Measurements from ENCODE around the gene ATG16L2. TPM values are rescaled to one million over a fixed set of nuclear protein-coding genes. Genes with fewer than 3 reads are reported as not detected.

ATG16L2 gene
- total RNA-seq, 3 donors from 2014 or later, result 37.7 to 64.3 (median 52.5) TPM

- TF ChIP-seq, protein P1, sequence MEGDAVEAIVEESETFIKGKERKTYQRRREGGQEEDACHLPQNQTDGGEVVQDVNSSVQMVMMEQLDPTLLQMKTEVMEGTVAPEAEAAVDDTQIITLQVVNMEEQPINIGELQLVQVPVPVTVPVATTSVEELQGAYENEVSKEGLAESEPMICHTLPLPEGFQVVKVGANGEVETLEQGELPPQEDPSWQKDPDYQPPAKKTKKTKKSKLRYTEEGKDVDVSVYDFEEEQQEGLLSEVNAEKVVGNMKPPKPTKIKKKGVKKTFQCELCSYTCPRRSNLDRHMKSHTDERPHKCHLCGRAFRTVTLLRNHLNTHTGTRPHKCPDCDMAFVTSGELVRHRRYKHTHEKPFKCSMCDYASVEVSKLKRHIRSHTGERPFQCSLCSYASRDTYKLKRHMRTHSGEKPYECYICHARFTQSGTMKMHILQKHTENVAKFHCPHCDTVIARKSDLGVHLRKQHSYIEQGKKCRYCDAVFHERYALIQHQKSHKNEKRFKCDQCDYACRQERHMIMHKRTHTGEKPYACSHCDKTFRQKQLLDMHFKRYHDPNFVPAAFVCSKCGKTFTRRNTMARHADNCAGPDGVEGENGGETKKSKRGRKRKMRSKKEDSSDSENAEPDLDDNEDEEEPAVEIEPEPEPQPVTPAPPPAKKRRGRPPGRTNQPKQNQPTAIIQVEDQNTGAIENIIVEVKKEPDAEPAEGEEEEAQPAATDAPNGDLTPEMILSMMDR (IDR thresholded peaks at IDR 0.05), result no peak
- ATAC-seq, result no peak
- no peak for DNase-seq
Observed at GRCh38 chr11:72871119-72871518, 56.9 kb downstream of the ATG16L2 start.

GRCh38 chr11:72872012-72872411, 57.8 kb downstream of the ATG16L2 start:
- intact Hi-C loops (cut with DNase I, micrococcal nuclease), result no loop called here
- TF ChIP-seq, protein P1 (IDR thresholded peaks at IDR 0.05), result no peak

More at GRCh38 chr11:72871119-72871518, 56.9 kb downstream of the ATG16L2 start:
- no peak overlapping the region for H3K4me3 ChIP-seq
- intact Hi-C loops (cut with DNase I, micrococcal nuclease), result no loop called here
- no peaks in the 10 kb centered on the region for H3K36me3 ChIP-seq (ENCODE audit: low read depth)
- H3K4me1 ChIP-seq (ENCODE audit: low read depth), result no peaks in the 10 kb centered on the region
- no peaks in the 10 kb centered on the region for H3K9me3 ChIP-seq

DNA sequence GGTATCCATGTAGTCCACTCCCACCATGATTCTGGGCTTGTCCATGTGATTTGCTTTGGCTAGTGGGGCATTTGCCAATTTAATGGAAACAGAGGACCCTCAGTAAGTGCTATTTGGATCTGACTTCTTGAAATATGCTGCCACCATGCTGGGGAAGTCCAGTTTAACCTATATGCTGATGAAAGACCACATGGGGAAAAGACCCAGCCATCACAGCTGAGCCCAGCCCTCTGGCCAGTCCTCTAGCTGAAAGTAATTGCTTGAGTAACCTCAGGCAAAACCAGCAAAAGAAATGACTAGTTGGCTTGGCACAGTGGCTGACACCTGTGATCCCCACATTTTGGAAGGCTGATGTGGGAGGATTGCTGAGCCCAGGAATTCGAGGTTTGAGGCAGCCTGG, 61.5 kb downstream of the ATG16L2 start:
- intact Hi-C loops (cut with DNase I, micrococcal nuclease), result no loop called here

More at GRCh38 chr11:72872012-72872411, 57.8 kb downstream of the ATG16L2 start:
- ATAC-seq, result no peak
- Histone ChIP-seq H3K4me1 (ENCODE audit: low read depth) (no peaks in the 10 kb centered on the region), H3K4me3 (no peak overlapping the region), H3K9me3 (no peaks in the 10 kb centered on the region), H3K36me3 (ENCODE audit: low read depth) (no peaks in the 10 kb centered on the region)
- no peak for DNase-seq

GRCh38 chr11:72876147-72876546, 61.9 kb downstream of the ATG16L2 start:
- intact Hi-C loops (cut with DNase I, micrococcal nuclease), result no loop called here
- TF ChIP-seq, protein P1 (IDR thresholded peaks at IDR 0.05), result no peak
- ATAC-seq, result no peak

More for the DNA sequence above, 61.5 kb downstream of the ATG16L2 start:
- no peak for DNase-seq
- TF ChIP-seq, protein P1 (IDR thresholded peaks at IDR 0.05), result no peak
- ATAC-seq, result no peak
- Histone ChIP-seq H3K9me3 (no peaks in the 10 kb centered on the region), H3K36me3 (ENCODE audit: low read depth) (no peaks in the 10 kb centered on the region), H3K4me3 (no peak overlapping the region), H3K4me1 (ENCODE audit: low read depth) (no peaks in the 10 kb centered on the region)

More at GRCh38 chr11:72876147-72876546, 61.9 kb downstream of the ATG16L2 start:
- no peak for DNase-seq
- H3K4me1 ChIP-seq (ENCODE audit: low read depth), result no peaks in the 10 kb centered on the region
- H3K9me3 ChIP-seq, result no peaks in the 10 kb centered on the region
- no peak overlapping the region for H3K4me3 ChIP-seq
- H3K36me3 ChIP-seq (ENCODE audit: low read depth), result no peaks in the 10 kb centered on the region

Small RNA genes lying within 50 kb of the gene (microRNA-seq; reads per million reads assigned to microRNA genes)
- gene MIR4692, result not detected

Other genes with a start within 250 kb of the ATG16L2 start
- gene PDE2A, start 140.0 kb upstream of the ATG16L2 start, total RNA-seq, result 10 to 100 TPM in 1 of 3 donors, 1 to 10 TPM in 2; 7.0 to 45.9 (median 9.6) TPM
- gene ARAP1, start 62.0 kb upstream of the ATG16L2 start, total RNA-seq, result 10 to 100 TPM; 69.3 to 84.8 (median 84.0) TPM
- gene STARD10, start 20.4 kb upstream of the ATG16L2 start, total RNA-seq, result 100 to 1,000 TPM; 177 to 472 (median 306) TPM

Data from mucosa of descending colon (tissue), 3 donors.